ENCODE measurements around the gene CREB3L2.

DNA sequence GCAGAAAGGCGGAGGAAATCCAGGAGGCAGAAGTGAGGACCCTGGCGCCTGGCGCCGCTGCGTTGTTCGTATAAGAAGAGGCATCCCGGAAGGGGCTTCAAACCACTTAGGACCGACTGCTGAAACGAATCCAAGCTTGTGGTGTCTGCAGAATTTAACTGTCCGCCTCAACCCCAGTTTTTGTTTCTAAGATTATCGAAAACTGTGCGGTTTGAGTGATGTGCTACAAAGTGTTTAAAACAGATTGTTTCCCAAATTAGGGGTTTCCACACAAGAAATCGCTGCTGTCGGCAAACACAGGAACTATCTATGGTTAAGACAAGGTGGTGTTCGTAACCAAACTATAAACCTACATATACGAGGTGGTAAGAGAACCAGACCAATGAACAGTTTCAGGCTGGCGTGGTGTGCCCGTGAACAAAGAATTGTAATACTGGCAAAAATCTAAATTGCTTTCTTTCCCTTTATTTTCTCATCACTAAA, 154.3 kb downstream of the CREB3L2 start:
- TF ChIP-seq, protein P1, sequence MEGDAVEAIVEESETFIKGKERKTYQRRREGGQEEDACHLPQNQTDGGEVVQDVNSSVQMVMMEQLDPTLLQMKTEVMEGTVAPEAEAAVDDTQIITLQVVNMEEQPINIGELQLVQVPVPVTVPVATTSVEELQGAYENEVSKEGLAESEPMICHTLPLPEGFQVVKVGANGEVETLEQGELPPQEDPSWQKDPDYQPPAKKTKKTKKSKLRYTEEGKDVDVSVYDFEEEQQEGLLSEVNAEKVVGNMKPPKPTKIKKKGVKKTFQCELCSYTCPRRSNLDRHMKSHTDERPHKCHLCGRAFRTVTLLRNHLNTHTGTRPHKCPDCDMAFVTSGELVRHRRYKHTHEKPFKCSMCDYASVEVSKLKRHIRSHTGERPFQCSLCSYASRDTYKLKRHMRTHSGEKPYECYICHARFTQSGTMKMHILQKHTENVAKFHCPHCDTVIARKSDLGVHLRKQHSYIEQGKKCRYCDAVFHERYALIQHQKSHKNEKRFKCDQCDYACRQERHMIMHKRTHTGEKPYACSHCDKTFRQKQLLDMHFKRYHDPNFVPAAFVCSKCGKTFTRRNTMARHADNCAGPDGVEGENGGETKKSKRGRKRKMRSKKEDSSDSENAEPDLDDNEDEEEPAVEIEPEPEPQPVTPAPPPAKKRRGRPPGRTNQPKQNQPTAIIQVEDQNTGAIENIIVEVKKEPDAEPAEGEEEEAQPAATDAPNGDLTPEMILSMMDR (conservative IDR thresholded peaks at IDR 0.05 in 1 of 2, IDR thresholded peaks at IDR 0.05 in 1 of 2; ENCODE audit: low read depth in 1 of 2, low read length in 2 of 2), result no peak
- TF ChIP-seq EZH2 (IDR thresholded peaks at IDR 0.05; ENCODE audit: low read length, missing control alignments), result no peak

All from fibroblast of lung (primary cell).